H1 (cell line): Measurements from ENCODE around the gene IL21R. TPM values are rescaled to one million over a fixed set of nuclear protein-coding genes. Genes with fewer than 3 reads are reported as not detected.
A peak's percentile ranks its signal among the peaks of the same experiment; 100 is the strongest.

Experiments
- CTCF ChIA-PET: fragments of 300-600 bp; sonication (Branson Sonifier 250); formaldehyde crosslinking; loops from one replicate; lab custom pipeline; 2021; ENCODE audit not compliant: partially characterized antibody; lab: Charles Lee
- POLR2A ChIA-PET: fragments of 300-600 bp; sonication (Branson Sonifier 250); formaldehyde crosslinking; loops from one replicate; lab custom pipeline; 2021; ENCODE audit warnings: inconsistent platforms; ENCODE audit not compliant: partially characterized antibody; lab: Charles Lee
- DNase-seq, 2 experiments: peaks; one replicate each; pipeline versions ENCODE4 v3.0.0 to v3.0.0-alpha.2; 2010 to 2022; ENCODE audit warnings: low spot score in 2 of 2, low read depth in 1 of 2, mixed read lengths in 1 of 2
- FAIRE-seq: peaks from 2 replicates; lab custom pipeline; 2011; peaks lifted over from hg19 to GRCh38; lab: Jason Lieb, UNC
- H2AFZ ChIP-seq: 2 replicates; pipeline ENCODE4 v1.8.1; 2012; ENCODE audit warnings: low read length, inconsistent platforms
- H2AK5ac ChIP-seq: 2 replicates; pipeline ENCODE4 v1.6.1; 2013; ENCODE audit warnings: low read depth, low read length
- H2BK120ac ChIP-seq: replicated peaks from 2 replicates; pipeline ENCODE3; 2013; ENCODE audit warnings: low read depth, low read length, inconsistent platforms
- H2BK12ac ChIP-seq: 2 replicates; pipeline ENCODE4 v1.6.1; 2013; ENCODE audit warnings: low read depth, low read length
- H2BK15ac ChIP-seq: 2 replicates; pipeline ENCODE4 v1.6.1; 2013; ENCODE audit warnings: low read length
- H2BK20ac ChIP-seq: 2 replicates; pipeline ENCODE4 v1.6.1; 2013; ENCODE audit warnings: low read length
- H2BK5ac ChIP-seq: 2 replicates; pipeline ENCODE4 v1.6.1; 2013; ENCODE audit warnings: low read depth, low read length
- H3K14ac ChIP-seq: 2 replicates; pipeline ENCODE4 v1.6.1; 2013; ENCODE audit warnings: inconsistent platforms; ENCODE audit not compliant: insufficient read length
- H3K18ac ChIP-seq: 2 replicates; pipeline ENCODE4 v1.6.1; 2013; ENCODE audit warnings: low read length; ENCODE audit errors: extremely low read depth
- H3K23ac ChIP-seq: 2 replicates; pipeline ENCODE4 v1.6.1; 2013; ENCODE audit warnings: inconsistent platforms; ENCODE audit not compliant: insufficient read length
- H3K23me2 ChIP-seq: 2 replicates; pipeline ENCODE4 v1.6.1; 2013; ENCODE audit warnings: low read depth, low read length
- H3K27ac ChIP-seq: 2 replicates; pipeline ENCODE4 v1.6.1; 2011; ENCODE audit warnings: low read depth, low read length, inconsistent platforms
- H3K27me3 ChIP-seq, 4 experiments: replicated peaks in 1 of 4; 1 replicate in 1 of 4; 2 replicates in 3 of 4; pipeline versions ENCODE4 v1.6.1 to v1.8.1; 2011 to 2013; ENCODE audit warnings: low read length in 3 of 4, mild to moderate bottlenecking in 3 of 4, inconsistent platforms in 2 of 4, mixed read lengths in 2 of 4, moderate library complexity in 1 of 4; ENCODE audit not compliant: control insufficient read depth in 3 of 4, insufficient read depth in 3 of 4; ENCODE audit errors: extremely low read depth in 1 of 4
- H3K36me3 ChIP-seq, 4 experiments: 2 replicates each; pipeline versions ENCODE4 v1.6.1 to v1.8.1; 2011 to 2013; ENCODE audit warnings: mild to moderate bottlenecking in 4 of 4, low read length in 3 of 4, moderate library complexity in 2 of 4, control low read depth in 1 of 4, inconsistent platforms in 1 of 4; ENCODE audit not compliant: insufficient read depth in 4 of 4, control insufficient read depth in 2 of 4
- H3K4ac ChIP-seq: replicated peaks from 2 replicates; pipeline ENCODE3; 2013; ENCODE audit warnings: low read length, low read depth, mixed read lengths, inconsistent platforms; ENCODE audit not compliant: insufficient read length
- H3K4me1 ChIP-seq, 4 experiments: replicated peaks in 1 of 4; 1 replicate in 1 of 4; 2 replicates in 3 of 4; pipeline versions ENCODE4 v1.6.1 to v1.8.1; 2011 to 2013; ENCODE audit warnings: low read length in 3 of 4, inconsistent platforms in 2 of 4, mixed read lengths in 1 of 4; ENCODE audit not compliant: insufficient read depth in 4 of 4, control insufficient read depth in 3 of 4
- H3K4me2 ChIP-seq, 2 experiments: 2 replicates each; pipeline versions ENCODE4 v1.6.1 to v1.8.1; 2011 to 2013; ENCODE audit warnings: low read depth in 2 of 2, low read length in 2 of 2, control low read depth in 1 of 2, inconsistent platforms in 1 of 2, mild to moderate bottlenecking in 1 of 2; ENCODE audit not compliant: insufficient read depth in 1 of 2
- H3K4me3 ChIP-seq, 4 experiments: fragments of 200-600, 300-600 bp in 1 of 4; sonication (generic), shearing (Covaris generic), sonication (Bioruptor Twin) in 1 of 4; 2 replicates each; pipeline versions ENCODE4 v1.5.1 to v1.8.1; 2011 to 2016; ENCODE audit warnings: low read length in 4 of 4, low read depth in 3 of 4, control low read depth in 2 of 4, inconsistent platforms in 2 of 4, mild to moderate bottlenecking in 2 of 4, mixed read lengths in 1 of 4, moderate library complexity in 1 of 4; ENCODE audit not compliant: insufficient read depth in 2 of 4; ENCODE audit errors: extremely low read depth in 1 of 4
- H3K56ac ChIP-seq: replicated peaks from 2 replicates; pipeline ENCODE3; 2013; ENCODE audit warnings: low read depth, mild to moderate bottlenecking, mixed read lengths, low read length, inconsistent platforms; ENCODE audit not compliant: insufficient read length
- H3K79me1 ChIP-seq: 2 replicates; pipeline ENCODE4 v1.6.1; 2013; ENCODE audit warnings: low read depth, low read length, control low read depth
- H3K79me2 ChIP-seq, 2 experiments: 2 replicates each; pipeline versions ENCODE4 v1.6.1 to v1.8.1; 2012 to 2013; ENCODE audit warnings: low read length in 2 of 2, mild to moderate bottlenecking in 2 of 2, inconsistent platforms in 1 of 2; ENCODE audit not compliant: insufficient read depth in 2 of 2, control insufficient read depth in 1 of 2
- H3K9ac ChIP-seq, 4 experiments: replicated peaks in 1 of 4; 1 replicate in 1 of 4; 2 replicates in 3 of 4; pipeline versions ENCODE4 v1.6.1 to v1.8.1; 2011 to 2013; ENCODE audit warnings: low read depth in 3 of 4, low read length in 3 of 4, control low read depth in 2 of 4, mild to moderate bottlenecking in 2 of 4, moderate library complexity in 2 of 4, inconsistent platforms in 1 of 4; ENCODE audit errors: extremely low read depth in 1 of 4
- H3K9me3 ChIP-seq, 2 experiments: 2 replicates each; pipeline versions ENCODE4 v1.6.1 to v1.8.1; 2012 to 2013; ENCODE audit warnings: mild to moderate bottlenecking in 2 of 2, moderate library complexity in 2 of 2, control low read depth in 1 of 2, inconsistent platforms in 1 of 2, low read depth in 1 of 2, low read length in 1 of 2, mixed read lengths in 1 of 2; ENCODE audit not compliant: insufficient read depth in 2 of 2
- H4K20me1 ChIP-seq, 2 experiments: replicated peaks in 1 of 2; 2 replicates each; pipeline versions ENCODE3 to v1.8.1; 2011 to 2013; ENCODE audit warnings: inconsistent platforms in 2 of 2, low read length in 2 of 2, mild to moderate bottlenecking in 1 of 2; ENCODE audit not compliant: insufficient read depth in 2 of 2, control insufficient read depth in 1 of 2
- H4K5ac ChIP-seq: 2 replicates; pipeline ENCODE4 v1.6.1; 2013; ENCODE audit warnings: low read length, low read depth, mixed read lengths, inconsistent platforms; ENCODE audit not compliant: insufficient read length
- H4K8ac ChIP-seq: 2 replicates; pipeline ENCODE4 v1.8.0; 2013; ENCODE audit warnings: mild to moderate bottlenecking, moderate library complexity, low read length, inconsistent platforms; ENCODE audit not compliant: insufficient read depth; ENCODE audit errors: extremely low read depth
- H4K91ac ChIP-seq: replicated peaks from 2 replicates; pipeline ENCODE3; 2013; ENCODE audit warnings: low read length, mixed read lengths, inconsistent platforms; ENCODE audit not compliant: insufficient read length
- CBX5 ChIP-seq: fragments of 300-800, 300-1000 bp; sonication (generic); IDR thresholded peaks from 2 replicates; pipeline ENCODE4 v1.7.1; 2016; ENCODE audit warnings: antibody characterized with exemption, low read length, low read depth
- MAFK ChIP-seq: IDR thresholded peaks from 2 replicates; pipeline ENCODE4 v1.6.1; 2012; ENCODE audit warnings: low read depth, mild to moderate bottlenecking, improper control_type of control experiment, low read length
- RAD21 ChIP-seq, 2 experiments: IDR thresholded peaks in 1 of 2; conservative IDR thresholded peaks in 1 of 2; 2 replicates each; pipeline ENCODE4 v1.6.1; 2011; ENCODE audit warnings: low read depth in 2 of 2, low read length in 2 of 2, improper control_type of control experiment in 1 of 2, inconsistent platforms in 1 of 2, mild to moderate bottlenecking in 1 of 2, moderate library complexity in 1 of 2
- SAP30 ChIP-seq: fragments of 300-600 bp; sonication (generic); IDR thresholded peaks from 2 replicates; pipeline ENCODE4 v1.7.1; 2012; ENCODE audit warnings: low read length, moderate library complexity, mild to moderate bottlenecking, inconsistent platforms; ENCODE audit not compliant: insufficient read depth, insufficient replicate concordance
- ZNF274 ChIP-seq: IDR thresholded peaks from 2 replicates; pipeline ENCODE4 v1.7.0; 2012; ENCODE audit warnings: low read length, borderline replicate concordance; ENCODE audit errors: extremely low read depth
- WGBS, 2 experiments: shearing (Covaris generic) in 1 of 2; methylation state at CpG; one replicate each; pipeline versions ENCODE4 v1.1.6 to v1.1.7; 2013 to 2015; ENCODE audit warnings: low lambda C conversion rate in 2 of 2, mixed read lengths in 2 of 2, inconsistent platforms in 1 of 2, low coverage in 1 of 2, missing lambda C conversion rate in 1 of 2; ENCODE audit not compliant: insufficient replicate concordance in 2 of 2, insufficient coverage in 1 of 2, insufficient read length in 1 of 2; ENCODE audit errors: extremely low coverage in 1 of 2, missing lambda C conversion rate in 1 of 2; 5-methylcytosine and 5-hydroxymethylcytosine counted together
- polyA plus RNA-seq, 7 experiments: library from polyadenylated mRNA; depleted of rRNA in 3 of 7; stranded (reverse) in 5 of 7; unstranded in 2 of 7; fragments of >200 nt in 5 of 7; fragments of 200-250 nt in 2 of 7; gene quantifications; 1 replicate in 5 of 7; 2 replicates in 1 of 7; 4 replicates in 1 of 7; pipeline versions ENCODE4 v1.2.1 to v1.2.3, GENCODE V29; 2011 to 2013; ENCODE audit warnings: missing spikeins in 2 of 7, mixed read lengths in 2 of 7
- total RNA-seq: library from RNA; stranded (reverse); fragmentation: NEBNext Ultra II Directional; extraction: Animal tissue kit (Norgen Biotek cat#: 25700); gene quantifications from 2 replicates; pipeline ENCODE4 v1.2.1, GENCODE V29; 2021
- TF ChIP-seq, protein P1 (sequence below): IDR thresholded peaks from 2 replicates; pipeline ENCODE4 v1.6.1; 2011; ENCODE audit warnings: low read length, improper control_type of control experiment
- TF ChIP-seq, protein P2 (sequence below), 3 experiments: IDR thresholded peaks; 1 replicate in 2 of 3; 2 replicates in 1 of 3; pipeline versions ENCODE4 v1.5.1 to v1.6.1; 2011; ENCODE audit warnings: low read length in 3 of 3, mild to moderate bottlenecking in 3 of 3, inconsistent platforms in 2 of 3, low read depth in 1 of 3, moderate library complexity in 1 of 3; ENCODE audit not compliant: insufficient read depth in 1 of 3; ENCODE audit errors: control extremely low read depth in 1 of 3

The IL21R gene
- total and polyA plus RNA-seq, 2 of the 8 experiments (the other 6 are each of a cell fraction or from before 2014, with no cell fraction given): 0.34 to 0.70 TPM

DNA sequence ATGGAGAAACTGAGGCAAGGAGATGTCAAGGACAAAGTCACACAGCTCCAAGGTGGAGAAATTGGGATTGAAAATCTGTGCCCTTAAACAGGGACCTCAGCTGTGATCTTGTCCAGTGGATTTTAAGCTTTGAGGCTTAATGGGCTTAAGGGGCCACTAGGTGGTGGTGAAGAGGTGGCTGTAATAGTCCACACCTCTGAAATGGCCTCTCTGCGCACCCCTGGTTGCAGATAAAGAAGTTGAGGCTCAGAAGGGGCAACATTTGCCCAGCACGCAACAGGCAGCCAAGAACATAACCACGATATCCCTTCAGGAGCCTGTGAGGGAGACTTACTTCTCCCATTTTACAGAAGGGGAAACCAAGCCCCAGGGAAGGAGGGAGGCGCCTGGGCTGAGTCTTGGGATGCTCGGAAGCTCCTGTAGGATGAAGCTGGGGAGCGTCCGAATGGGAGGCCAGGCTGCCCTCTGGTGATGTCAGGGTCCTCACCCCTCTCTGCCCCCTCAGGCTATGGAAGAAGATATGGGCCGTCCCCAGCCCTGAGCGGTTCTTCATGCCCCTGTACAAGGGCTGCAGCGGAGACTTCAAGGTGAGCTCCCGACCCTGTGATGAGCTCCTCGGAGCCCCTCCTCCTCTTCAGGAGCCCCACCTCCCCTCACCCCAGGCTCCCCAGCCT is 43.7 kb downstream of the IL21R start:
- Histone ChIP-seq H3K36me3 (no peaks in the 10 kb centered on the region), H2BK15ac (no peak overlapping the region), H3K23me2 (peaks cover 2% of the 10 kb centered on the region; the same call in 1 of the 2 replicates), H3K23ac (no peak overlapping the region), H3K14ac (no peak overlapping the region), H3K27me3 (no peaks in the 10 kb centered on the region; a peak in 1 of 7 replicates), H3K4me3 (no peak overlapping the region), H2BK5ac (no peak overlapping the region), H3K27ac (no peak overlapping the region), H3K79me2 (no peaks in the 10 kb centered on the region), H2AK5ac (no peak overlapping the region), H4K8ac (no peak overlapping the region), H3K4me1 (peaks cover 0 to 2% (median 0%) of the 10 kb centered on the region in 4 experiments; a peak in 1 of 7 replicates), H2AFZ (no peak overlapping the region), H3K9ac (no peak overlapping the region), H3K79me1 (no peaks in the 10 kb centered on the region), H4K91ac (no peak overlapping the region), H4K20me1 (peaks cover 0 to 4% of the 10 kb centered on the region in 2 experiments), H3K18ac (no peak overlapping the region), H3K4me2 (no peak overlapping the region), H2BK12ac (no peak overlapping the region), H2BK120ac (no peak overlapping the region), H4K5ac (no peak overlapping the region), H3K9me3 (peaks cover 15 to 21% of the 10 kb centered on the region in 2 experiments), H3K56ac (no peak overlapping the region), H2BK20ac (no peak overlapping the region), H3K4ac (no peak overlapping the region)
- CTCF ChIA-PET: interaction anchor here (0.8 to 2.1 kb wide), 4 partner anchors 9 to 73 kb away, joined by 3 to 8 read pairs (median 4); no protein-coding TSS in a partner anchor
- POLR2A ChIA-PET: no interaction called here
- FAIRE-seq (no peak), DNase-seq (no peak)
- 77% methylated on average over 4 of the region's 12 CpGs; no CpG with 5 or more reads in 1 of the 2 experiments for WGBS, 2 experiments
- TF ChIP-seq RAD21 (IDR thresholded peaks at IDR 0.05 in 1 of 2, conservative IDR thresholded peaks at IDR 0.05 in 1 of 2; ENCODE audit: low read depth in 2 of 2, low read length in 2 of 2) (peak in 1 of 2 experiments; percentile 9; a peak in 1 of 4 replicates), ZNF274 (no peak), MAFK (no peak), SAP30 (no peak), CBX5 (no peak)
- TF ChIP-seq, protein P1, sequence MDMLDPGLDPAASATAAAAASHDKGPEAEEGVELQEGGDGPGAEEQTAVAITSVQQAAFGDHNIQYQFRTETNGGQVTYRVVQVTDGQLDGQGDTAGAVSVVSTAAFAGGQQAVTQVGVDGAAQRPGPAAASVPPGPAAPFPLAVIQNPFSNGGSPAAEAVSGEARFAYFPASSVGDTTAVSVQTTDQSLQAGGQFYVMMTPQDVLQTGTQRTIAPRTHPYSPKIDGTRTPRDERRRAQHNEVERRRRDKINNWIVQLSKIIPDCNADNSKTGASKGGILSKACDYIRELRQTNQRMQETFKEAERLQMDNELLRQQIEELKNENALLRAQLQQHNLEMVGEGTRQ: no peak
- TF ChIP-seq, protein P2, sequence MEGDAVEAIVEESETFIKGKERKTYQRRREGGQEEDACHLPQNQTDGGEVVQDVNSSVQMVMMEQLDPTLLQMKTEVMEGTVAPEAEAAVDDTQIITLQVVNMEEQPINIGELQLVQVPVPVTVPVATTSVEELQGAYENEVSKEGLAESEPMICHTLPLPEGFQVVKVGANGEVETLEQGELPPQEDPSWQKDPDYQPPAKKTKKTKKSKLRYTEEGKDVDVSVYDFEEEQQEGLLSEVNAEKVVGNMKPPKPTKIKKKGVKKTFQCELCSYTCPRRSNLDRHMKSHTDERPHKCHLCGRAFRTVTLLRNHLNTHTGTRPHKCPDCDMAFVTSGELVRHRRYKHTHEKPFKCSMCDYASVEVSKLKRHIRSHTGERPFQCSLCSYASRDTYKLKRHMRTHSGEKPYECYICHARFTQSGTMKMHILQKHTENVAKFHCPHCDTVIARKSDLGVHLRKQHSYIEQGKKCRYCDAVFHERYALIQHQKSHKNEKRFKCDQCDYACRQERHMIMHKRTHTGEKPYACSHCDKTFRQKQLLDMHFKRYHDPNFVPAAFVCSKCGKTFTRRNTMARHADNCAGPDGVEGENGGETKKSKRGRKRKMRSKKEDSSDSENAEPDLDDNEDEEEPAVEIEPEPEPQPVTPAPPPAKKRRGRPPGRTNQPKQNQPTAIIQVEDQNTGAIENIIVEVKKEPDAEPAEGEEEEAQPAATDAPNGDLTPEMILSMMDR (IDR thresholded peaks at IDR 0.05; ENCODE audit: control extremely low read depth in 1 of 3, insufficient read depth in 1 of 3, low read depth in 1 of 3, low read length in 3 of 3): peak in 1 of 3 experiments; percentile 33; a peak in 2 of 4 replicates
